ENCODE results near the gene ZFR. TPM values are rescaled to one million over a fixed set of nuclear protein-coding genes. Genes with fewer than 3 reads are reported as not detected.

ZFR gene
- total and polyA plus RNA-seq, 9 of the 15 experiments (the other 6 are each of a cell fraction or from before 2014, with no cell fraction given), result 35.5 to 108 (median 71.1) TPM

DNA sequence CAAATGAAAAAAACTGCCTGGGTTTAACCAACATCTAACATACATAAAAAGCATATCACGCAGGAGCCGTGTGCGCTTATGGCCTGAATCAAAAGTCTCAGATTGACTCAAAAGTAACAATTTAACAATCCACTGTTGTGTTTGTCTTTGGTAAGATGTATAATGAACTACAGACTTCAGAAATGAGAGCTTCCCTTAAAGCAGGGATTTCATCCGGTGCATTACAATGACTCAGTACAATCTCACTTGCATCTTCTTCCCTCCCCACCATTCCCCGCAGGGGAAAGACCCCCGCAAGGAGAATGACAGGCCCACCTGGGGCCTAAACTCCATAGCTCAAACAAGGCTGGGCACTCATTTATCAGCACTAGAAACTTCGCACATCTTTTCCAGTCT lies 1.4 kb downstream of the ZFR start (continued):
- TF ChIP-seq, protein P1, sequence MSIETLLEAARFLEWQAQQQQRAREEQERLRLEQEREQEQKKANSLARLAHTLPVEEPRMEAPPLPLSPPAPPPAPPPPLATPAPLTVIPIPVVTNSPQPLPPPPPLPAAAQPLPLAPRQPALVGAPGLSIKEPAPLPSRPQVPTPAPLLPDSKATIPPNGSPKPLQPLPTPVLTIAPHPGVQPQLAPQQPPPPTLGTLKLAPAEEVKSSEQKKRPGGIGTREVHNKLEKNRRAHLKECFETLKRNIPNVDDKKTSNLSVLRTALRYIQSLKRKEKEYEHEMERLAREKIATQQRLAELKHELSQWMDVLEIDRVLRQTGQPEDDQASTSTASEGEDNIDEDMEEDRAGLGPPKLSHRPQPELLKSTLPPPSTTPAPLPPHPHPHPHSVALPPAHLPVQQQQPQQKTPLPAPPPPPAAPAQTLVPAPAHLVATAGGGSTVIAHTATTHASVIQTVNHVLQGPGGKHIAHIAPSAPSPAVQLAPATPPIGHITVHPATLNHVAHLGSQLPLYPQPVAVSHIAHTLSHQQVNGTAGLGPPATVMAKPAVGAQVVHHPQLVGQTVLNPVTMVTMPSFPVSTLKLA (conservative IDR thresholded peaks at IDR 0.05), result 0 out of 4 replicates have a peak, but pooled peaks of 1 of the 2 experiments have one; percentile 18
- TF ChIP-seq, protein P2, sequence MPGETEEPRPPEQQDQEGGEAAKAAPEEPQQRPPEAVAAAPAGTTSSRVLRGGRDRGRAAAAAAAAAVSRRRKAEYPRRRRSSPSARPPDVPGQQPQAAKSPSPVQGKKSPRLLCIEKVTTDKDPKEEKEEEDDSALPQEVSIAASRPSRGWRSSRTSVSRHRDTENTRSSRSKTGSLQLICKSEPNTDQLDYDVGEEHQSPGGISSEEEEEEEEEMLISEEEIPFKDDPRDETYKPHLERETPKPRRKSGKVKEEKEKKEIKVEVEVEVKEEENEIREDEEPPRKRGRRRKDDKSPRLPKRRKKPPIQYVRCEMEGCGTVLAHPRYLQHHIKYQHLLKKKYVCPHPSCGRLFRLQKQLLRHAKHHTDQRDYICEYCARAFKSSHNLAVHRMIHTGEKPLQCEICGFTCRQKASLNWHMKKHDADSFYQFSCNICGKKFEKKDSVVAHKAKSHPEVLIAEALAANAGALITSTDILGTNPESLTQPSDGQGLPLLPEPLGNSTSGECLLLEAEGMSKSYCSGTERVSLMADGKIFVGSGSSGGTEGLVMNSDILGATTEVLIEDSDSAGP (CRISPR knock-in tag; IDR thresholded peaks at IDR 0.05), result no peak
- TF ChIP-seq ZNF134 (CRISPR knock-in tag; conservative IDR thresholded peaks at IDR 0.05) (no peak), SMARCE1 (IDR thresholded peaks at IDR 0.05) (no peak), C11orf30 (IDR thresholded peaks at IDR 0.05; ENCODE audit: low read depth) (peak; percentile 67), DPF2 (IDR thresholded peaks at IDR 0.05) (0 out of 2 replicates have a peak, but pooled peaks have one; percentile 13), ARID1B (IDR thresholded peaks at IDR 0.05) (0 out of 2 replicates have a peak, but pooled peaks have one; percentile 21), ZNF143 (CRISPR knock-in tag; IDR thresholded peaks at IDR 0.05) (no peak), ZNF354B (CRISPR knock-in tag; IDR thresholded peaks at IDR 0.05) (no peak), MAFF (IDR thresholded peaks at IDR 0.05; ENCODE audit: low read length) (peak; percentile 41; the same call in 1 of the 2 replicates), KAT8 (IDR thresholded peaks at IDR 0.05; ENCODE audit: low read depth) (no peak), GABPA (tag; conservative IDR thresholded peaks at IDR 0.05; ENCODE audit: low read depth) (peak; percentile 30), MAFK (IDR thresholded peaks at IDR 0.05; ENCODE audit: low read length) (peak; percentile 29; the same call in 1 of the 2 replicates), POU5F1 (IDR thresholded peaks at IDR 0.05; ENCODE audit: borderline replicate concordance, low read depth, low read length, partially characterized antibody) (no peak)
- TF ChIP-seq, protein P3, sequence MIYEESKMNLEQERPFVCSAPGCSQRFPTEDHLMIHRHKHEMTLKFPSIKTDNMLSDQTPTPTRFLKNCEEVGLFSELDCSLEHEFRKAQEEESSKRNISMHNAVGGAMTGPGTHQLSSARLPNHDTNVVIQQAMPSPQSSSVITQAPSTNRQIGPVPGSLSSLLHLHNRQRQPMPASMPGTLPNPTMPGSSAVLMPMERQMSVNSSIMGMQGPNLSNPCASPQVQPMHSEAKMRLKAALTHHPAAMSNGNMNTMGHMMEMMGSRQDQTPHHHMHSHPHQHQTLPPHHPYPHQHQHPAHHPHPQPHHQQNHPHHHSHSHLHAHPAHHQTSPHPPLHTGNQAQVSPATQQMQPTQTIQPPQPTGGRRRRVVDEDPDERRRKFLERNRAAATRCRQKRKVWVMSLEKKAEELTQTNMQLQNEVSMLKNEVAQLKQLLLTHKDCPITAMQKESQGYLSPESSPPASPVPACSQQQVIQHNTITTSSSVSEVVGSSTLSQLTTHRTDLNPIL (CRISPR knock-in tag; IDR thresholded peaks at IDR 0.05), result no peak
- TF ChIP-seq, protein P4, sequence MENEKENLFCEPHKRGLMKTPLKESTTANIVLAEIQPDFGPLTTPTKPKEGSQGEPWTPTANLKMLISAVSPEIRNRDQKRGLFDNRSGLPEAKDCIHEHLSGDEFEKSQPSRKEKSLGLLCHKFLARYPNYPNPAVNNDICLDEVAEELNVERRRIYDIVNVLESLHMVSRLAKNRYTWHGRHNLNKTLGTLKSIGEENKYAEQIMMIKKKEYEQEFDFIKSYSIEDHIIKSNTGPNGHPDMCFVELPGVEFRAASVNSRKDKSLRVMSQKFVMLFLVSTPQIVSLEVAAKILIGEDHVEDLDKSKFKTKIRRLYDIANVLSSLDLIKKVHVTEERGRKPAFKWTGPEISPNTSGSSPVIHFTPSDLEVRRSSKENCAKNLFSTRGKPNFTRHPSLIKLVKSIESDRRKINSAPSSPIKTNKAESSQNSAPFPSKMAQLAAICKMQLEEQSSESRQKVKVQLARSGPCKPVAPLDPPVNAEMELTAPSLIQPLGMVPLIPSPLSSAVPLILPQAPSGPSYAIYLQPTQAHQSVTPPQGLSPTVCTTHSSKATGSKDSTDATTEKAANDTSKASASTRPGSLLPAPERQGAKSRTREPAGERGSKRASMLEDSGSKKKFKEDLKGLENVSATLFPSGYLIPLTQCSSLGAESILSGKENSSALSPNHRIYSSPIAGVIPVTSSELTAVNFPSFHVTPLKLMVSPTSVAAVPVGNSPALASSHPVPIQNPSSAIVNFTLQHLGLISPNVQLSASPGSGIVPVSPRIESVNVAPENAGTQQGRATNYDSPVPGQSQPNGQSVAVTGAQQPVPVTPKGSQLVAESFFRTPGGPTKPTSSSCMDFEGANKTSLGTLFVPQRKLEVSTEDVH (IDR thresholded peaks at IDR 0.05; ENCODE audit: low read depth, partially characterized antibody), result no peak
- TF ChIP-seq, protein P5, sequence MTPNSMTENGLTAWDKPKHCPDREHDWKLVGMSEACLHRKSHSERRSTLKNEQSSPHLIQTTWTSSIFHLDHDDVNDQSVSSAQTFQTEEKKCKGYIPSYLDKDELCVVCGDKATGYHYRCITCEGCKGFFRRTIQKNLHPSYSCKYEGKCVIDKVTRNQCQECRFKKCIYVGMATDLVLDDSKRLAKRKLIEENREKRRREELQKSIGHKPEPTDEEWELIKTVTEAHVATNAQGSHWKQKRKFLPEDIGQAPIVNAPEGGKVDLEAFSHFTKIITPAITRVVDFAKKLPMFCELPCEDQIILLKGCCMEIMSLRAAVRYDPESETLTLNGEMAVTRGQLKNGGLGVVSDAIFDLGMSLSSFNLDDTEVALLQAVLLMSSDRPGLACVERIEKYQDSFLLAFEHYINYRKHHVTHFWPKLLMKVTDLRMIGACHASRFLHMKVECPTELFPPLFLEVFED (CRISPR knock-in tag; conservative IDR thresholded peaks at IDR 0.05), result no peak
- TF ChIP-seq, protein P6, sequence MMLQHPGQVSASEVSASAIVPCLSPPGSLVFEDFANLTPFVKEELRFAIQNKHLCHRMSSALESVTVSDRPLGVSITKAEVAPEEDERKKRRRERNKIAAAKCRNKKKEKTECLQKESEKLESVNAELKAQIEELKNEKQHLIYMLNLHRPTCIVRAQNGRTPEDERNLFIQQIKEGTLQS (IDR thresholded peaks at IDR 0.05), result peak; percentile 10; the same call in 1 of the 2 replicates
- TF ChIP-seq, protein P6 (CRISPR knock-in tag; conservative IDR thresholded peaks at IDR 0.05), result no peak
